Fibroblast of lung (primary cell): Measurements from ENCODE around the gene PSG5.
"Not testable (repeated sequence)": the region's sequence is repeated elsewhere in the genome, so short reads cannot be mapped to it uniquely, and the experiment has no call there.

Source experiments
- CTCF ChIP-seq, 2 donors: IDR thresholded peaks in 1 of 2; conservative IDR thresholded peaks in 1 of 2; 1 replicate in 1 of 2; 2 replicates in 1 of 2; pipeline ENCODE4 v1.5.1; 2011 to 2012; ENCODE audit warnings: low read length in 2 of 2, control low read depth in 1 of 2, inconsistent platforms in 1 of 2, low read depth in 1 of 2, mild to moderate bottlenecking in 1 of 2
- EZH2 ChIP-seq: IDR thresholded peaks from 2 replicates; pipeline ENCODE4 v1.5.1; 2012; ENCODE audit warnings: low read length, control low read depth, mild to moderate bottlenecking; ENCODE audit errors: missing control alignments

- not testable (repeated sequence) for TF ChIP-seq EZH2; CTCF (conservative IDR thresholded peaks at IDR 0.05 in 1 of 2, IDR thresholded peaks at IDR 0.05 in 1 of 2; ENCODE audit: low read depth in 1 of 2, low read length in 2 of 2)
These were observed 38.0 kb upstream of the PSG5 start for GRCh38 chr19:43224201-43224854.
